Endothelial cell of umbilical vein (primary cell): ENCODE results near the gene TSPAN4.

Experiments used
- EZH2 ChIP-seq: IDR thresholded peaks from 2 replicates; pipeline ENCODE4 v1.6.1; 2012; ENCODE audit warnings: borderline replicate concordance, low read depth, mild to moderate bottlenecking, moderate library complexity, low read length, inconsistent platforms; ENCODE audit not compliant: severe bottlenecking
- POLR2A ChIP-seq: IDR thresholded peaks from 2 replicates; pipeline ENCODE4 v1.6.1; 2012; ENCODE audit warnings: low read depth, mild to moderate bottlenecking, control low read depth, low read length
- POLR2AphosphoS5 ChIP-seq: IDR thresholded peaks from 2 replicates; pipeline ENCODE4 v1.6.1; 2012; ENCODE audit warnings: low read depth, mild to moderate bottlenecking, control low read depth, low read length, moderate library complexity; ENCODE audit not compliant: insufficient read depth
- TF ChIP-seq, protein P1 (sequence below), 2 donors: IDR thresholded peaks; 1 replicate in 1 of 2; 2 replicates in 1 of 2; pipeline ENCODE4 v1.5.1; 2011; ENCODE audit warnings: low read length in 2 of 2, mild to moderate bottlenecking in 2 of 2, moderate library complexity in 2 of 2, control low read depth in 1 of 2, inconsistent platforms in 1 of 2, low read depth in 1 of 2; ENCODE audit not compliant: insufficient read depth in 1 of 2; ENCODE audit errors: extremely low read depth in 1 of 2
- TF ChIP-seq, protein P2 (sequence below): IDR thresholded peaks from 2 replicates; pipeline ENCODE4 v1.6.1; 2011; ENCODE audit not compliant: insufficient read depth, insufficient read length

DNA sequence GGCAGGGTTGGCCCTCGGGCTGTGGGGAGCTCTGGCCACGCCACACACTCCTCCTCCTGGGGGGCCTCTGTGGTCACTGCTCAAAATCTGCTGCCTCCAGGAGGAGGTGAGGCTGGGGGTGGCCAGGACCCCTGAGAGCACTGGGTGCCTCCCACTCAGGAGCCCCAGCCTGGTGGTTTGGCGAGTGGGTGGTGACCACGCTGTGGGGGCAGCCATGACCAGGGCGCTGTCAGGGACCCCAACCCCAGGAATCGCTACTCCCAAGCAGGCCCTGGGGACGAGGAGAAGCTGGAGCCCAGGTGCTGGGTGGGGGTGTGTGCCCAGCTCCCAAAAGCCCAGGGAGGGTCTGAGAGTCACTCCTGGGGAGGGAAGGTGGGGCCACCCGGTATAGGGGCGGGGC, 30.1 kb downstream of the TSPAN4 start:
- TF ChIP-seq POLR2AphosphoS5 (no peak), EZH2 (no peak), POLR2A (no peak)
- TF ChIP-seq, protein P1, sequence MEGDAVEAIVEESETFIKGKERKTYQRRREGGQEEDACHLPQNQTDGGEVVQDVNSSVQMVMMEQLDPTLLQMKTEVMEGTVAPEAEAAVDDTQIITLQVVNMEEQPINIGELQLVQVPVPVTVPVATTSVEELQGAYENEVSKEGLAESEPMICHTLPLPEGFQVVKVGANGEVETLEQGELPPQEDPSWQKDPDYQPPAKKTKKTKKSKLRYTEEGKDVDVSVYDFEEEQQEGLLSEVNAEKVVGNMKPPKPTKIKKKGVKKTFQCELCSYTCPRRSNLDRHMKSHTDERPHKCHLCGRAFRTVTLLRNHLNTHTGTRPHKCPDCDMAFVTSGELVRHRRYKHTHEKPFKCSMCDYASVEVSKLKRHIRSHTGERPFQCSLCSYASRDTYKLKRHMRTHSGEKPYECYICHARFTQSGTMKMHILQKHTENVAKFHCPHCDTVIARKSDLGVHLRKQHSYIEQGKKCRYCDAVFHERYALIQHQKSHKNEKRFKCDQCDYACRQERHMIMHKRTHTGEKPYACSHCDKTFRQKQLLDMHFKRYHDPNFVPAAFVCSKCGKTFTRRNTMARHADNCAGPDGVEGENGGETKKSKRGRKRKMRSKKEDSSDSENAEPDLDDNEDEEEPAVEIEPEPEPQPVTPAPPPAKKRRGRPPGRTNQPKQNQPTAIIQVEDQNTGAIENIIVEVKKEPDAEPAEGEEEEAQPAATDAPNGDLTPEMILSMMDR (IDR thresholded peaks at IDR 0.05; ENCODE audit: extremely low read depth in 1 of 2, insufficient read depth in 1 of 2, low read depth in 1 of 2, low read length in 2 of 2): no peak
- TF ChIP-seq, protein P2, sequence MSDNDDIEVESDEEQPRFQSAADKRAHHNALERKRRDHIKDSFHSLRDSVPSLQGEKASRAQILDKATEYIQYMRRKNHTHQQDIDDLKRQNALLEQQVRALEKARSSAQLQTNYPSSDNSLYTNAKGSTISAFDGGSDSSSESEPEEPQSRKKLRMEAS: no peak
